ENCODE measurements around the gene PDIA2. TPM values are rescaled to one million over a fixed set of nuclear protein-coding genes. Genes with fewer than 3 reads are reported as not detected.

The PDIA2 gene
- total RNA-seq, 4 donors from 2014 or later = 0.81 to 0.93 TPM; not detected in 2

DNA sequence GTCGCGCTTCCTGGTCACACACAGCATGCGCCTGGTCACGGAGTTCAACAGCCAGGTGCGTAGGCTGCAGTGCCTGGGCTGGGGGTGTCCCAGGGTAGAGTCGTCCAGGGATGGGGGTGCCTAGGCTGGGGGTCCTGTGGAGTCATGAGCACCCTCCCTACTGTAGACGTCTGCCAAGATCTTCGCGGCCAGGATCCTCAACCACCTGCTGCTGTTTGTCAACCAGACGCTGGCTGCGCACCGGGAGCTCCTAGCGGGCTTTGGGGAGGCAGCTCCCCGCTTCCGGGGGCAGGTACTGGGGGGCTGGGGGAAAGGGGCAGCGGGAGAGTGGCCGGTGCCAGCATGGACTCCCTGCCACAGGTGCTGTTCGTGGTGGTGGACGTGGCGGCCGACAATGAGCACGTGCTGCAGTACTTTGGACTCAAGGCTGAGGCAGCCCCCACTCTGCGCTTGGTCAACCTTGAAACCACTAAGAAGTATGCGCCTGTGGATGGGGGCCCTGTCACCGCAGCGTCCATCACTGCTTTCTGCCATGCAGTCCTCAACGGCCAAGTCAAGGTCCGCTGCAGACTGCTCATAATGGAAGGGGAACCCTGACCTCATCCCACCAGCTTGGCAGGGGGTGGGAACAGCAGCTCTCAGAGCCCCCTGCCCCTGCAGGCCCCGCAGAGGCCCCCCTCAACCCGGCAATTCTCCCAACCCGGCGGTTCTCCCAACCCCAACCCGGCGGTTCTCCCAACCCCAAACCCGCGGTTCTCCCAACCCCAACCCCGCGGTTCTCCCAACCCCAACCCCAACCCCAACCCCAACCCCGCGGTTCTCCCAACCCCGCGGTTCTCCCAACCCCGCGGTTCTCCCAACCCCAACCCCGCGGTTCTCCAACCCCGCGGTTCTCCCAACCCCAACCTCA, 2.4 kb downstream of the PDIA2 start:
- TF ChIP-seq POLR2A (IDR thresholded peaks at IDR 0.05) (no peak), EP300 (IDR thresholded peaks at IDR 0.05) (no peak), POLR2AphosphoS5 (IDR thresholded peaks at IDR 0.05) (no peak)
- TF ChIP-seq, protein P1, sequence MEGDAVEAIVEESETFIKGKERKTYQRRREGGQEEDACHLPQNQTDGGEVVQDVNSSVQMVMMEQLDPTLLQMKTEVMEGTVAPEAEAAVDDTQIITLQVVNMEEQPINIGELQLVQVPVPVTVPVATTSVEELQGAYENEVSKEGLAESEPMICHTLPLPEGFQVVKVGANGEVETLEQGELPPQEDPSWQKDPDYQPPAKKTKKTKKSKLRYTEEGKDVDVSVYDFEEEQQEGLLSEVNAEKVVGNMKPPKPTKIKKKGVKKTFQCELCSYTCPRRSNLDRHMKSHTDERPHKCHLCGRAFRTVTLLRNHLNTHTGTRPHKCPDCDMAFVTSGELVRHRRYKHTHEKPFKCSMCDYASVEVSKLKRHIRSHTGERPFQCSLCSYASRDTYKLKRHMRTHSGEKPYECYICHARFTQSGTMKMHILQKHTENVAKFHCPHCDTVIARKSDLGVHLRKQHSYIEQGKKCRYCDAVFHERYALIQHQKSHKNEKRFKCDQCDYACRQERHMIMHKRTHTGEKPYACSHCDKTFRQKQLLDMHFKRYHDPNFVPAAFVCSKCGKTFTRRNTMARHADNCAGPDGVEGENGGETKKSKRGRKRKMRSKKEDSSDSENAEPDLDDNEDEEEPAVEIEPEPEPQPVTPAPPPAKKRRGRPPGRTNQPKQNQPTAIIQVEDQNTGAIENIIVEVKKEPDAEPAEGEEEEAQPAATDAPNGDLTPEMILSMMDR (IDR thresholded peaks at IDR 0.05) = no peak
- 100% methylated on average over 2 of the region's 48 CpGs; no CpG with 5 or more reads in 1 of the 2 donors for WGBS, 2 donors (ENCODE audit: low coverage in 1 of 2)
- H3K9me3 ChIP-seq = no peaks in the 10 kb centered on the region
- H3K27ac ChIP-seq = no peak overlapping the region
- H3K4me1 ChIP-seq = peaks cover 0 to 14% (median 6%) of the 10 kb centered on the region in 3 donors
- ATAC-seq = no peak
- peaks cover 30% of the 10 kb centered on the region for H3K27me3 ChIP-seq
- peaks cover 0 to 42% of the 10 kb centered on the region in 2 donors for H3K36me3 ChIP-seq
- no peak overlapping the region for H3K4me3 ChIP-seq

DNA sequence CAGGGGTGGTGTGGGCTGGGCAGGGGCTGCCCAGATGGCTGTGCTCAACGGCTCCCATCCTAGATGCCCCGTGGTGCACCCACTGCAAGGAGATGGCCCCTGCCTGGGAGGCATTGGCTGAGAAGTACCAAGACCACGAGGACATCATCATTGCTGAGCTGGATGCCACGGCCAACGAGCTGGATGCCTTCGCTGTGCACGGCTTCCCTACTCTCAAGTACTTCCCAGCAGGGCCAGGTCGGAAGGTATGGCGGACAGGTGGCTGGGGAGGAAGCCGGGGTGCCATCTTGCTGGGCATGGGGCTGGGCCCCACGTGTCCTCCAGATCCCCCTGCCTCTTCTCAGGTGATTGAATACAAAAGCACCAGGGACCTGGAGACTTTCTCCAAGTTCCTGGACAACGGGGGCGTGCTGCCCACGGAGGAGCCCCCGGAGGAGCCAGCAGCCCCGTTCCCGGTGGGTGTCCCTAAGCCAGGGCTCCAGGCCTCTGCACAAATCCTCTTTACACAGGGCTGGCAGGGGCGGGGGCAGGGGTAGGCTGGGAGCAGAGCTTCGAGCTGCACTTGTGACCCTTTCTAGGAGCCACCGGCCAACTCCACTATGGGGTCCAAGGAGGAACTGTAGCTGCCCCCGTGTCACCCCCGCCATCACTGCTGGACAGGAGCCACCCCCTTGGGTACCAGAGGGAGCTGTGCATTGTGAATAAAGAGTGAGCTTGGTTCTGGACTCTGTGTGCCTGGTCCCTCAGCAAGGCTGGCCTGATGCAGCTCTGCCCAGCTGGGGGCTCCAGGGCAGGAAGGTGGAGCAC, 3.7 kb downstream of the PDIA2 start:
- H3K27me3 ChIP-seq = peaks cover 18% of the 10 kb centered on the region
- TF ChIP-seq POLR2A (IDR thresholded peaks at IDR 0.05) = no peak
- TF ChIP-seq, protein P1 (IDR thresholded peaks at IDR 0.05) = no peak
- no peak for TF ChIP-seq POLR2AphosphoS5 (IDR thresholded peaks at IDR 0.05)
- no peak for TF ChIP-seq EP300 (IDR thresholded peaks at IDR 0.05)
- no peak for ATAC-seq
- H3K36me3 ChIP-seq = peaks cover 0 to 54% of the 10 kb centered on the region in 2 donors
- 97 to 100% methylated on average over 2 to 5 of the region's 22 CpGs for WGBS, 2 donors (ENCODE audit: low coverage in 1 of 2)
- no peak overlapping the region for H3K27ac ChIP-seq
- no peak overlapping the region for H3K4me3 ChIP-seq
- peaks cover 0 to 1% (median 0%) of the 10 kb centered on the region in 3 donors for H3K4me1 ChIP-seq
- no peaks in the 10 kb centered on the region for H3K9me3 ChIP-seq

DNA sequence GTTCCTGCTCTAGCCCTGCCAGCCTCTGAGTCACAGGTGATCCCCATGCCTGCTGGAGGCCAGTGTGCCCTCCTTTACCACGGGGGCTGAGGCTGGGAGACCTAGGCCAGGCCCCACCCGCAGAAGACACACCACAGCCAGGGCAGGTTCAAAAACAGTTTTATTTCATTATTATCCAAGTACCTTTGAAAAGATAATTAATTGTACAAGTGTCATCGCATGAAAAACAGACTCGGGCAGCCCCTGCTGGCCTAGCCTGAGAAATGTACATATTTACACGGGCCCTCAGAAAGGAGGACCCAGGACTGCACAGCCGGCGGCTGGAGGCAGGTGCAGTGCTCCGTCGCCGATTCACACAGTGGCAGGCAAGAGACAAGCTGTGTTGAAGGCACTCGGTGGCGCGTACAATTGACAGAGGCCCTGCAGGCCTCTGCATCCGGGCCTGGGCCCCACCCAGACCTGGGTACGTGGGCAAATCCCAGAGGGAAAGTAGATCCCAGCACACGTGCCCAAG, 4.4 kb downstream of the PDIA2 start:
- TF ChIP-seq EP300 (IDR thresholded peaks at IDR 0.05) (no peak), POLR2A (IDR thresholded peaks at IDR 0.05) (no peak)
- TF ChIP-seq, protein P1 (IDR thresholded peaks at IDR 0.05) = peak in 1 of 4 experiments; percentile 10
- Histone ChIP-seq H3K36me3 (peaks cover 0 to 61% of the 10 kb centered on the region in 2 donors), H3K27me3 (peaks cover 11% of the 10 kb centered on the region), H3K9me3 (no peaks in the 10 kb centered on the region), H3K4me1 (no peaks in the 10 kb centered on the region), H3K4me3 (no peak overlapping the region), H3K27ac (no peak overlapping the region)
- no peak for ATAC-seq
- WGBS, 2 donors (ENCODE audit: low coverage in 1 of 2) = 57 to 62% methylated on average over 4 to 10 of the region's 16 CpGs

DNA sequence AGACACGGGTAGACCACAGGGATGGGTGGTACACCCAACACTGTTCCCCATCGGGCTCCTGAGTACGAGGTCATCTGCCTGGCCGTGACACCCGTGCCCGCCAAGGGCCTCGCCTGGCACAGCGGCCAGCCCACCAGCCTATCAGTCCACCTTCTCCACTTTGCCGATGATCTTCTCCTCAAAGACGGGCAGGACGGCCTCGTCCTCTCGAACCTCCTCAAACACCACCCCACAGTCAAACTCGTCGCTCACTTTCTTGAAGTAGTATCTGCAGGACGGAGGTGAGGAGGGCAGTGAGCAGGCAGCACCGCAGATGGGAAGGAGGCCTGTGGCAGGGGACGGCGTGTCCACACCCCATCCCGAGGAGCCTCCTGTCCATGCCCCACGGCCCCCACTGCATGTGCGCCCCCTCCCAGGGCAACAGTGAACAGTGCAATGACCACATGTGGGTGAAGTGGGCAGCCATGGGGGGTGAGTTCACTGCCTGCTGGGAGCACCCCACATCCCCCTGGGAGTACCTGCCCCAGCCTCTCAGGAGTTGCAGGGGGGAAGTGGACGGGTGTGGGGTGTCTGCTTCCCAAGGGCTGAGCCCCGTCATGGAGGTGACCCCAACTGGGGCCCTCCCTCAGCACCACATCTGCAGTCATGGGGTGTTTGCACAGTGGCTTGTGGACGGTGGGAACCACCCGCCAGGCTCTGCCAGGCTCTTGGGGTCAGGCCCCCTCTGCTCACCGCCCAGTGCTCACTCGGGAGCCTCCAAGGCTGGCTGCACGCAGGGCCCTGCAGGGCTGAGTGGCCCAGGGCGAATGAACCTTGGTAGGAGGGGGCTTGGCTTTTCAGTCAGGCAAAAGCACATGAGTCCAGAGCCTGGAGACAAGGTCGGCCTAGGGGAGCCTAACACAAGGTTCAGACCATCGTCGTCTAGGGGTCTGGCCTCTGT, 5.3 kb downstream of the PDIA2 start:
- H3K9me3 ChIP-seq = no peaks in the 10 kb centered on the region
- WGBS, 2 donors (ENCODE audit: low coverage in 1 of 2) = 71 to 89% methylated on average over 3 to 8 of the region's 33 CpGs

More for the DNA sequence above, 5.3 kb downstream of the PDIA2 start:
- Histone ChIP-seq H3K36me3 (peaks cover 0 to 70% of the 10 kb centered on the region in 2 donors), H3K4me3 (no peak overlapping the region), H3K4me1 (no peaks in the 10 kb centered on the region), H3K27ac (no peak overlapping the region), H3K27me3 (peaks cover 2% of the 10 kb centered on the region)
- no peak for ATAC-seq
- TF ChIP-seq EP300 (IDR thresholded peaks at IDR 0.05) (no peak), POLR2AphosphoS5 (IDR thresholded peaks at IDR 0.05) (no peak)
- TF ChIP-seq, protein P1 (IDR thresholded peaks at IDR 0.05) = no peak
